HG02885 (cell line): ENCODE results near the gene GUSB.
"Not testable (repeated sequence)": the region's sequence is repeated elsewhere in the genome, so short reads cannot be mapped to it uniquely, and the experiment has no call there.

Experiments
- ATAC-seq: cut with Tn5 transposase; IDR thresholded peaks from one replicate; pipeline ENCODE4 v1.9.1; 2021; ENCODE audit warnings: mild to moderate bottlenecking; ENCODE audit not compliant: unreplicated experiment, poor library complexity

GUSB gene

GRCh38 chr7:65976659-65977196, 5.3 kb downstream of the GUSB start:
- ATAC-seq: no peak

DNA sequence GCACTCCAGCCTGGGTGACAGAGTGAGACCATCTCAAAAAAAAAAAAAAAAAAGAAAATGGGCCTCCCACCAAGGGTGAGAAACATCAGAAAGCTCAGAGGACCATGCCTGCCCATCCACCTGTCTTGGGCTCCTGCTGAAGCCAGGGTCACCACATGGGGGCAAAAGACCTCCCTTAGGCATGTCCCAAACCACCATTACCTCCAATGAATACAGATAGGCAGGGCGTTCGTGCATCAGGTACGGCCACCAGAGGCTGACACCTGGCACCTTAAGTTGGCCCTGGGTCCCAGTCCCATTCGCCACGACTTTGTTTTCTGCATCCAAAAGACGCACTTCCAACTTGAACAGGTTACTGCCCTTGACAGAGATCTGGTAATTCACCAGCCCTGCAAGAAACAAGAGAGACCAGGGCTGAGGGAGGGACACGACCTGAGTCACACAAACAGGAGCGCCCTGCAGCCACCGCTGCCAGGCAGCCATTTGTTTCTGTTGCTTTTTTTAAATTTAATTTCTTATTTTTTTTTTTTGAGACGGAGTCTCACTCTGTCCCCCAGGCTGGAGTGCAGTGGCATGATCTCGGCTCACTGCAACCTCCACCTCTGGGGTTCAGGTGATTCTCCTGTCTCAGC, 6.1 kb downstream of the GUSB start:
- no peak for ATAC-seq

GRCh38 chr7:65974876-65975275, 7.1 kb downstream of the GUSB start:
- no peak for ATAC-seq

DNA sequence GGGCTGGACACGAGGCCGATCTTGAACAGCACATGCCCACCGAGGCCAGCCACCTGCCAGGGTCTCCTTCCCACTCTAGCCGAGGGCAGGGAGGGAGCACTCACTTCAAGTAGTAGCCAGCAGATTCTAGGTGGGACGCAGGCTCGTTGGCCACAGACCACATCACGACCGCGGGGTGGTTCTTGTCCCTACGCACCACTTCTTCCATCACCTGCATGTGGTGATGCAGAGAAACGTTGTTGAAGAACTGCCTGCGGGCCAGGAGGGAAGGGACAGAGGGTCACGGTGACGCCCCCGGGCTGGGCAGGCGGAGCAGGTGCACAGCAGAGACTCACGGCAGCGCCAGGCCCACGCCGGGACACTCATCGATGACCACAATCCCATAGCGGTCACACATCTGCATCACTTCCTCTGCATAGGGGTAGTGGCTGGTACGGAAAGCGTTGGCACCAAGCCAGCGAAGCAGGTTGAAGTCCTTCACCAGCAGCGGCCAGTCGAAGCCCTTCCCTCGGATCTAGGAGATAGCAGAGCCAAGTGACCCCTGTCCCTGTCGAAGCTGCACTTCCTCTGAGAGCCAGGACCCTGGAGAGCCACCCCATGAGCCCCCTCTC, 7.7 kb downstream of the GUSB start:
- no peak for ATAC-seq

DNA sequence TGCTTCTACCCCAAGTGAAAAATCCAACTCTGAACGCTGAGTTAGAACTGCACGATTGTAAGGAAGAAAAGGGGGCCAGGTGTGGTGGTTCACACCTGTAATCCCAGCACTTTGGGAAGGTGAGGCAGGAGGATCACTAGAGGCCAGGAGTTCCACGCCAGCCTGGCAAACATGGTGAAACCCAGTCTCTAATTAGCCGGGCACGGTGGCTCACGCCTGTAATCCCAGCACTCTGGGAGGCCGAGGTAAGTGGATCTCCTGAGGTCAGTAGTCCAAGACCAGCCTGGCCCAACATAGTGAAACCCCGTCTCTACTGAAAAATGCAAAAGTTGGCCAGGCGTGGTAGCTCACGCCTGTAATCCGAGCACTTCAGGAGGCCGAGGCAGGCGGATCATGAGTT, 9.0 kb downstream of the GUSB start:
- no peak for ATAC-seq

GRCh38 chr7:65971021-65971420, 11.0 kb downstream of the GUSB start:
- no peak for ATAC-seq

DNA sequence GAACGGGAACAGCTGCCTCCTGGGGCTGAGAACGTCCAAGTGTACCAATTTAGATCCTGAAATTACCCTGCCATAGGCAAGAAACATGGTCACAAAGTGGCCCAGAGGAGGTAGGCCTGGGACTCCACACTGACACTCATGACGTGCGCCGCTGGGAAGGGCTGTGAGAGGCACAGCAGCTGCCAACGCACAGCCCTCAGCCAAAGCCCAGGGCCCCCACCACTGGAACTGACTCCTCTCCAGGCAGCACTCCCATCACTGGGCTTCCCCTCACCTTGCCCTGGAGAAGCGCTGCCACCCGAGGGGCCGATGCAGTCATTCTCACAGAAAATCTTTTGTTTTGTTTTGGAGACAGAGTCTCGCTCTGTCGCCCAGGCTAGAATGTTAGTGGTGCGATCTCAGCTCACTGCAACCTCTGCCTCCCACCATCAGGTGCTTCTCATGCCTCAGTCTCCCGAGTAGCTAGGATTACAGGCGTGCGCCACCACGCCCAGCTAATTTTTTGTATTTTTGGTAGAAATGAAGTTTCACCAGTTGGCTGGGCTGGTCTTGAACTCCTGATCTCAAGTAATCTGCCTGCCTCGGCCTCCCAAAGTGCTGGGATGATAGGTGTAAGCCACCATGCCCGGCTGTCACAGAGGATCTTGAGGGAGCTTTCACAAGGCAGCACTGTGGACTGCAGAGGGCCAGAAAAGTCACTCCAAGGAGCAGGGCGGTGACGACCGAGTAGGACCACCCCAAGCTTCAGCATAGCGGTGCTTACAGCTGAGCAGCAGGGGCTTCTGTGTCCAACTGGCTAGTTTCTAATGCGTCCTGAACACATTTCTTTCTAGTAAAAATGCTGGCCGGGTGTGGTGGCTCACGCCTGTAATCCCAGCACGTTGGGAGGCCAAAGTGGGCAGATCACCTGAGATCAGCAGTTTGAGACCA, 13.5 kb downstream of the GUSB start:
- no peak for ATAC-seq

GRCh38 chr7:65967361-65968155, 14.5 kb downstream of the GUSB start:
- no peak for ATAC-seq

- ATAC-seq: no peak
These were observed 15.9 kb downstream of the GUSB start for GRCh38 chr7:65966146-65966545.

GRCh38 chr7:65964671-65965070, 17.3 kb downstream of the GUSB start:
- ATAC-seq: not testable (repeated sequence)

DNA sequence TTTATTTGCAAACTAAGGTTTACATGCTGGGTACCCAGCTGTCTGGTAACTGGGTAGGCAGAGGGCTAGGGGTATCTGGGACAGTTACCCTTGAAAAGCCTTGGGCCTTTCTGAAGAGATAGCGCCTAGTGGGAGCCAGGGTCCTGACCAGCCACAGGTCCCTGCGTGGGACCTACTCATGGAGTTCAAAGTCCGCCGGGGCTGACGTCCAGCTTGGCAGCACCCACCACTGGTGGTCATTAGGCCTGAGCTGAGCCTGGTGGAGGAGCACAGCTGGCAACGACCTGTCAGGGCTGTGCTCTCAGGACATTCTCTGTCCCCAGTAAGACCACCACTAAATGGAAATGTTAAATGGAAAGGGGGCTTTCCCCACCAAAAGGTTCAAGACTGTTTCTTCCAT, 20.0 kb downstream of the GUSB start:
- no peak for ATAC-seq

DNA sequence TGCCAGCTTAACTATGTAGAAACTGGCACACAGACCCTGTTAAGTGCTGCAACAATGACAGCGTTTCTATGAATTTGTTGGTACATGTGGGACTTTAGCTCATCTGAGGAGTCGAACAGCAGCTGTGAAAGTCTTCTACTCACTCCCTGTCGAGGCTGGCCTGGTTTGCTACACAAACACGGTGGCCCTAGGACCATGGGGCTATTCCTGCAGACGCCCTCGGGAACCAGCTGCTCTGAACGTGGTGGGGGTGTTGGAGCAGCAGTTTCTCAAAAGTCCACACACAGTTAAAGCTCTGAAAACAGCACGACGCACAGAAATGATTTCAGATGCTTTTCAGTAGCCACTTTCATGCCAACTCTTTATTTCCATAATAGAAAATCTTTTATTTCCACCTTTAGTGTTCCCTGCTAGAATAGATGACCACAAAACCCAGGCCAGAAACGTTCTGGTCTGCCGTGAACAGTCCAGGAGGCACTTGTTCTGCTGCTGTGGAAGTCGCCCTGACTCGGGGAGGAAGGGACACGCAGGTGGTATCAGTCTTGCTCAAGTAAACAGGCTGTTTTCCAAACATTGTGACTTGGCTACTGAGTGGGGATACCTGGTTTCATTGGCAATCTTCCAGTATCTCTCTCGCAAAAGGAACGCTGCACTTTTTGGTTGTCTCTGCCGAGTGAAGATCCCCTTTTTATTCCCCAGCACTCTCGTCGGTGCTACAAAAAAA, 21.5 kb downstream of the GUSB start:
- no peak for ATAC-seq

GRCh38 chr7:65955718-65956117, 26.3 kb downstream of the GUSB start:
- ATAC-seq: no peak

GRCh38 chr7:65953890-65954450, 28.0 kb downstream of the GUSB start:
- ATAC-seq: no peak

GRCh38 chr7:65953001-65953720, 28.9 kb downstream of the GUSB start:
- ATAC-seq: no peak

- ATAC-seq: no peak
These were observed 30.0 kb downstream of the GUSB start for GRCh38 chr7:65951837-65952578.

GRCh38 chr7:65946904-65947303, 35.1 kb downstream of the GUSB start:
- ATAC-seq: no peak

GRCh38 chr7:65945787-65946186, 36.2 kb downstream of the GUSB start:
- ATAC-seq: not testable (repeated sequence)
